Fibroblast of peridontal ligament (primary cell): ENCODE results near the gene CMTM8.

Experiments
- DNase-seq: peaks from one replicate; pipeline ENCODE4 v3.0.0-alpha.2; 2010; ENCODE audit errors: extremely low read depth

Gene CMTM8

GRCh38 chr3:32276279-32276841 is 37.9 kb downstream of the CMTM8 start:
- peak; percentile 69 for DNase-seq

GRCh38 chr3:32278714-32279113 is 40.2 kb downstream of the CMTM8 start:
- DNase-seq, result no peak

- DNase-seq, result no peak
Measured at GRCh38 chr3:32280262-32280910, 41.9 kb downstream of the CMTM8 start.

- DNase-seq, result no peak
Measured at GRCh38 chr3:32281570-32282106, 43.2 kb downstream of the CMTM8 start.

- no peak for DNase-seq
Measured at GRCh38 chr3:32282578-32283154, 44.2 kb downstream of the CMTM8 start.

- no peak for DNase-seq
Measured at GRCh38 chr3:32283304-32283703, 44.8 kb downstream of the CMTM8 start.

GRCh38 chr3:32284443-32285212 is 46.1 kb downstream of the CMTM8 start:
- no peak for DNase-seq

- no peak for DNase-seq
Measured at GRCh38 chr3:32285891-32286290, 47.4 kb downstream of the CMTM8 start.

- DNase-seq, result no peak
Measured at GRCh38 chr3:32288819-32289218, 50.3 kb downstream of the CMTM8 start.

- DNase-seq, result no peak
Measured at GRCh38 chr3:32290619-32291018, 52.1 kb downstream of the CMTM8 start.

- DNase-seq, result no peak
Measured at GRCh38 chr3:32292085-32292796, 53.8 kb downstream of the CMTM8 start.

GRCh38 chr3:32293903-32294302 is 55.4 kb downstream of the CMTM8 start:
- no peak for DNase-seq

GRCh38 chr3:32296251-32297204 is 58.0 kb downstream of the CMTM8 start:
- peak; percentile 72 for DNase-seq

GRCh38 chr3:32297366-32297765 is 58.9 kb downstream of the CMTM8 start:
- DNase-seq, result no peak

GRCh38 chr3:32301426-32301825 is 62.9 kb downstream of the CMTM8 start:
- DNase-seq, result no peak

- peak; percentile 27 for DNase-seq
Measured at GRCh38 chr3:32302601-32303398, 64.3 kb downstream of the CMTM8 start.

- DNase-seq, result no peak
Measured at GRCh38 chr3:32303399-32303747, 64.9 kb downstream of the CMTM8 start.

GRCh38 chr3:32303977-32304881 is 65.7 kb downstream of the CMTM8 start:
- DNase-seq, result no peak

GRCh38 chr3:32305361-32305876 is 66.9 kb downstream of the CMTM8 start:
- no peak for DNase-seq
